Measurements from ENCODE around the gene MIP.
"Not testable (repeated sequence)": the region's sequence is repeated elsewhere in the genome, so short reads cannot be mapped to it uniquely, and the experiment has no call there.

Gene MIP

GRCh38 chr12:56454557-56454956 is at the start of gene MIP:
TSS of gene MIP (minus strand) at chr12:56454657. CDS start at chr12:56454613, 44 bp downstream.
- DNase-seq (ENCODE audit: low read depth) = no peak
- no peak within 1 kb of the TSS for H3K4me3 ChIP-seq (ENCODE audit: control insufficient read depth, low read depth, low read length)
- no peak for TF ChIP-seq CTCF (conservative IDR thresholded peaks at IDR 0.05; ENCODE audit: control insufficient read depth, insufficient read depth, low read depth, low read length)

GRCh38 chr12:56499879-56500278 is 45.4 kb upstream of the MIP start:
- not testable (repeated sequence) for H3K4me3 ChIP-seq (ENCODE audit: control insufficient read depth, low read depth, low read length); DNase-seq (ENCODE audit: low read depth)

DNA sequence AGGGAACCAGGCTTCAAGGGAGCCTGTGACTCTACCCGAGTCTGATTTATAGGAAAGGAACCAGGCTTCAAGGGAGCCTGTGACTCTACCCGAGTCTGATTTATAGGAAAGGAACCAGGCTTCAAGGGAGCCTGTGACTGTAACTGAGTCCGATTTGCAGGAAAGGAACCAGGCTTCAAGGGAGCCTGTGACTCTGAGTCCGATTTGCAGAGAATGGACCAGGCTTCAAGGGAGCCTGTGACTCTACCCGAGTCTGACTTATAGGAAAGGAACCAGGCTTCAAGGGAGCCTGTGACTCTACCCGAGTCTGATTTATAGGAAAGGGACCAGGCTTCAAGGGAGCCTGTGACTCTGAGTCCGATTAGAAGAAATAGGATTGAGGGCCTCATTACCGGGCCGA is 45.0 kb upstream of the MIP start:
- H3K4me3 ChIP-seq (ENCODE audit: control insufficient read depth, low read depth, low read length) = not testable (repeated sequence)

DNA sequence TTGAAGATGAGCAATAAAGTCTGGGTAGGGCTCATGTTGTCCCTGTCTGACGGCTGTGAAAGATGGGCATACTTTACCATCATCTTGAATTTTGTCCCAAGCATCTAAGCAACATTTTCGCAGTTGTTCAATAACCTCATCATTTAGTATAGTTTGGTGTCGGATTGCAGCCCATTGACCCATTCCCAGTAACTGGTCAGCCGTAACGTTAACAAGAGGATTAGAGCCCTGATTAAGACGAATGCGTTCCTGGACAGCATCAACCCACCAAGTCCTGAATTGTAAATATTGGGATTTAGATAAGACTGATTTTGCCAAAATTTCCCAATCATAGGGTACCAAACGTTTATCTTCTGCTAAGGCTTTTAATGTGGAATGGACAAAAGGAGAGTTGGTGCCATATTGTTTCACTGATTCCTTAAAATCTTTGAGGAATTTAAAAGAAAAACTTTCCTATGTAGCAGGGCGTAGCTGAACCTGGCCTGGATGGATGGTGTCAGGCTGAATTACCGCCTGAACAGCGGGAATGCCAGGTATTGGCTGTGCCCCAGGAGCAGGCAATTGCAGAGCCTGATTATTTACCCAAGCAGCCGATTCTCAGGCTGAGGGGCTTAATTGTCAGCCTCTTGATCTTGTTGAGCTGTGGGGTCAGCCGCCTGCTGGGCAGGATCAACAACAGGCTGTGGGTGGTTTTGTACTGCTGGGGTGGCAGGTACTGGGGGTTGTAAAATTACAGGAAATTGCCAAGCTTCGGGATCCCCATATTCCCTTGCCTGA is 43.9 kb upstream of the MIP start:
- DNase-seq (ENCODE audit: low read depth) = not testable (repeated sequence)

More for the DNA sequence above, 45.0 kb upstream of the MIP start:
- not testable (repeated sequence) for DNase-seq (ENCODE audit: low read depth)

GRCh38 chr12:56496704-56497103 is 42.2 kb upstream of the MIP start:
- peak; percentile 10 for TF ChIP-seq CTCF (conservative IDR thresholded peaks at IDR 0.05; ENCODE audit: control insufficient read depth, insufficient read depth, low read depth, low read length)

More for the DNA sequence above, 43.9 kb upstream of the MIP start:
- not testable (repeated sequence) for H3K4me3 ChIP-seq (ENCODE audit: control insufficient read depth, low read depth, low read length)

DNA sequence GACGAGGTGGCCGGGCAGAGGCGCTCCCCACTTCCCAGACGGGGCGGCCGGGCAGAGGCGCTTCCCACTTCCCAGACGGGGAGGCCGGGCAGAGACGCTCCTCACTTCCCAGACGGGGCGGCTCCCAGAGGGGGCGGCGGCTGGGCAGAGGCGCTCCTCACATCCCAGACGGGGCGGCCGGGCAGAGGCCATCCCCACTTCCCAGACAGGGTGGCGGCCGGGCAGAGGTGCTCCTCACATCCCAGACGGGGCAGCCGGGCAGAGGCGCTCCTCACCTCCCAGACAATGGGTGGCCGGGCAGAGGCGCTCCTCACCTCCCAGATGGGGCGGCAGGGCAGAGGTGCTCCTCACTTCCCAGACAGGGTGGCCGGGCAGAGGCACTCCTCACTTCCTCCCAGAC is 40.0 kb upstream of the MIP start:
- not testable (repeated sequence) for DNase-seq (ENCODE audit: low read depth); H3K4me3 ChIP-seq (ENCODE audit: control insufficient read depth, low read depth, low read length)

More at GRCh38 chr12:56496704-56497103, 42.2 kb upstream of the MIP start:
- H3K4me3 ChIP-seq (ENCODE audit: control insufficient read depth, low read depth, low read length) = not testable (repeated sequence)
- peak; percentile 14 for DNase-seq (ENCODE audit: low read depth)

DNA sequence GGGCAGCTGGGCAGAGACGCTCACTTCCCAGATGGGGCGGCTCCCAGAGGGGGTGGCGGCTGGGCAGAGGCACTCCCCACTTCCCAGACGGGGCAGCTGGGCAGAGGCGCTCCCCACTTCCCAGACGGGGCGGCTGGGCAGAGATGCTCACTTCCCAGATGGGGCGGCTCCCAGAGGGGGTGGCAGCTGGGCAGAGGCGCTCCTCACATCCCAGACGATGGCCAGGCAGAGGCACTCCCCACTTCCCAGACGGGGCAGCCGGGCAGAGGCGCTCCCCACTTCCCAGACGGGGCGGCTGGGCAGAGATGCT is 39.6 kb upstream of the MIP start:
- not testable (repeated sequence) for DNase-seq (ENCODE audit: low read depth); H3K4me3 ChIP-seq (ENCODE audit: control insufficient read depth, low read depth, low read length)

GRCh38 chr12:56493409-56494105 is 39.1 kb upstream of the MIP start:
- H3K4me3 ChIP-seq (ENCODE audit: control insufficient read depth, low read depth, low read length); DNase-seq (ENCODE audit: low read depth): not testable (repeated sequence)

DNA sequence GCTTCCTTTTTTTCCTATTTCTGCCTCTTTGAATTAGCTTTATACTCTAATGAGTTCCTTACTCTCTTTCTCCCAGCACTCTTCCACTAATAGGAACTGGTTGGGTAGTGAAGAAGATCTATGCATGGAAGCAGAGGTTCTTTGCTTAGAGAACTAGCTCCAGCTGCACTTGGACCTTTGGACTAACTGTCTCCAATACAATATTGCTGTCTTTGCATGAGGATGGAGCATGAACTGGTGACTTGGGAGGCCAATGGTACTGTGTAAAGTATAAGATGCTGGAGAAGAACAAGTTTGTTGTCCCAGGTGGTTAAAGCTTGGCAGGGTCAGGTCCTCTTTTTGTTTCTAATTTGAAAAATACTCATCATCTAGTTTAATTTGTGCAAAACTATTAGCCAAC is 35.9 kb upstream of the MIP start:
- TF ChIP-seq CTCF (conservative IDR thresholded peaks at IDR 0.05; ENCODE audit: control insufficient read depth, insufficient read depth, low read depth, low read length) = no peak
- no peak overlapping the region for H3K4me3 ChIP-seq (ENCODE audit: control insufficient read depth, low read depth, low read length)
- DNase-seq (ENCODE audit: low read depth) = no peak

Data from fibroblast of mammary gland (primary cell).